ENCODE measurements around the gene RNF14.

RNF14 gene

DNA sequence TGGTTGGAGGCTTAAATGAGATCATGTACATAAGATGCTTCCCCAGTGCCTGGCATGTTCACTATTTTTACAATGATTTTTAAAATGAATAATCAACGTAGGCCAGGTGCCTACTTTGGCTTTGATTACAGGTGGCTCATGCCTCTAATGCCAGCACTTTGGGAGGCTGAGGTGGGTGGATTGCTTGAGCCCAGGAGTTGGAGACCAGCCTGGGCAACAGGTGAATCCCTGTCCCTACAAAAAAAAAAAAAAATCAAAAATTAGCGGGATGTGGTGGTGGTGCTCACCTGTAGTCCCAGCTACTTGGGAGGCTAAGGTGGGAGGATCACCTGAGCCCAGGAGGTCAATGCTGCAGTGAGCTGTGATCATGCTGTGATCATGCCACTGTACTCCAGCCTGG lies 20.1 kb upstream of the RNF14 start:
- no peak for DNase-seq

DNA sequence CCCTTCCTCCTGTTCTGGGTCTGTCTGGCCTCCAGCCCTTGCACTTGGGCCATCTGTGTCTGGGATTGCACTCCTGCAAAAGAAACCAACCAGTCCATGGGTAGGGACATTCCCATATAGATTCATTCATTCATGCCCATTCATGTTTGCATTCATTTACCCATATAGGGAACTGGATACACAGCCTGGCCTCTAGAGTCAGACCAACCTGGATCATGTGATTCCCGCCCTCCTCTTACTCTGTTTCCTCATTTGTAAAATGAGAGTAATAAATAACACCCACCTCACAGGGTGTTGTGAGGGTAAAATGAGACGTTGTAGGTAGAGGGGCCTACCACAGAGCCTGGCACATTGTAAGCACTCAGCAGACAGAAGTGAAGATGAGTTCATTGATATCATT lies 19.4 kb upstream of the RNF14 start:
- no peak for DNase-seq

DNA sequence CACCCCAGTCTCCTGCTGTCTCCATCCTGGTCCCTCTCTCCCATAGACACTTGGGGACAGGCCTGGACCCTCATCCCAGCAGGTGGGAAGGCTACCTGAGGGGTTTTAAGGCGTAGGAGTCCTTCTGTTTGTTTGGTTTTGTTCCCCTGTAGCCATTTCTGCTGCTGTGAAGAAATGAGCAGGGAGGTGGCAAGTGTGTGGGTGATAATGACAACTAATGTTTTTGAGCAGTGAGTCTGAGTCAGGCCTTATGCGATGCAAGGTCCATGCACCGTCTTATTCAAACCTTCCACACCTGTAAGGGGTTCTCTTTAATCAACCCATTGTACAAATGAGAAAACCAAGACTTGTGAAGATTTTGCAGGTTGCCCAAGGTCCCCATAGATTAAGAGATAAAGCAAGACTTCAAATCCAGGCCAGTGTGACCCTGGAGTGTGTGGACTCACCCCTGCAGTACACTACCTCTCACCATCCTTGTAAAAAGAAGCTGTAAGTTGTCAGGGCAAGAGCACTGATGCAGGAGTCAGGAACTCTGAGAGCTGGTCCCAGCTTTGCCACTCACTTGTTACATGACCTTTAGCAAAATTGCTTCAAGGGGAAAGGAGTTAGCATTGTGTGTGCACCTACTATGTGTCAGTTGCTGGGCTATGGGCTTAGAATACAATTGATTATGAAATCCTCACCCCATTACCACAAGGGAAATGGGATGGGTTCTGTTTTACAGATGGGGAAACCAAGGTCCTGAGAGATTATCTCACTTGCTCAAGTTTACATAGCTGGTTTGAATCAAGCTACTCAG lies 18.5 kb upstream of the RNF14 start:
- no peak for DNase-seq

DNA sequence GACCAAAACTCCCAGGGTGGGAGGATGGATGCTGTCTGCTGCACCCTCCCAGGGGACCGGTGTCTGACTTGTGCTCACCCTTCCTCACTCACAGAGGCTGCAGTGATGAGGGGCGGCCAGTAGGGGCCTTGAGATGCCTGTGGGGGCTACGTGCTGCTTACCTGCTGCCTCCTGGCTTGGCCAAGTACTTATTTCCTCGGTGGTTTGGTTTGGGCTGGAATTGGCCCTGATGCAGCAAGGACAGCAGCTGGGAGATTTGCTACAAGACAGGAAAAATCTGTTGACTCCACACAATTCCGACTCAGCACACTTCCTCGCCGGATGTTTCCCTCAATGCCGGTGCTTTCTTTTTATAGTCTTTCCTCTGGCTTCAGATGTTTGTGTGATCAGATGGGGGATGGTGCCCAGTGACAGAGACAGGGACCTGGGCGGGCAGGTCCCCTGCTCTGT lies 17.5 kb upstream of the RNF14 start:
- no peak for DNase-seq

DNA sequence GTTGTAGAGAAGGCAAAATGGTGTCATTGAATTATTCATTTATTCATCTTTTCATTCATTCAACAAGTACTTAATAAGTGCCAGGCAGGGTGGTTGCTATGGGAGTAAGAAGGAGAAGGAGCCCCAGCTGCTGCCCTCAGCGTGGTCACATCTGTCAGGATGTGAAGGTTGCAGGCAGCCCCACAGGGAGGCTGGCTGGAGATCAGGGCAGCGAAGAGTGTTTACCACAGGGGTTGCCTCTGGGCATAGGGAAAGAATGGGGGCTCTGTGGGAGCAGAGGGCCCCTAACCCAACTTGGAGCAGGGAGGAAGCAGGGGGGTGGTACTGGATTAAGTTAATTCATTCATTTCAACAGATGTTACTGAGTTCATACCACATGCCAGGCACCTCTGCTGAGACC lies 16.9 kb upstream of the RNF14 start:
- DNase-seq, result no peak

DNA sequence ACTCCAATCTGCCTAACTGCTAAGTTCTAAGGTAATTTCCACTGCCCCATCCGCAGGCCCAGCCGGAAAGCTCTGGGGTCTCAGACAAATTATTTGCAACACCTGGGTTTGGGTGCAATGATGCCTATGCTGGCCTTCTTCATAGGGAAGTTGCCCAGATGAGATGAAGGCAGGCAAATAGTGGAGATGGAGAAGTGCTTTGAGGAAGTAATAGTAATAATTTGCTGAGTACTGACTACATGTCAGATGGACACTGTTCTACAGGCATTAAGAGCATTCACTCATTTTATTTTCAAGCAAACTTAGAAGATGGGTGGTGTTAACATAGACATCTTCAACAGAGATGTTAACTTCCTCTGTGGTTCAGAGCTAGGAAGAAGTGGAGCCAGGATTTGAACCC lies 14.7 kb upstream of the RNF14 start:
- DNase-seq, result no peak

DNA sequence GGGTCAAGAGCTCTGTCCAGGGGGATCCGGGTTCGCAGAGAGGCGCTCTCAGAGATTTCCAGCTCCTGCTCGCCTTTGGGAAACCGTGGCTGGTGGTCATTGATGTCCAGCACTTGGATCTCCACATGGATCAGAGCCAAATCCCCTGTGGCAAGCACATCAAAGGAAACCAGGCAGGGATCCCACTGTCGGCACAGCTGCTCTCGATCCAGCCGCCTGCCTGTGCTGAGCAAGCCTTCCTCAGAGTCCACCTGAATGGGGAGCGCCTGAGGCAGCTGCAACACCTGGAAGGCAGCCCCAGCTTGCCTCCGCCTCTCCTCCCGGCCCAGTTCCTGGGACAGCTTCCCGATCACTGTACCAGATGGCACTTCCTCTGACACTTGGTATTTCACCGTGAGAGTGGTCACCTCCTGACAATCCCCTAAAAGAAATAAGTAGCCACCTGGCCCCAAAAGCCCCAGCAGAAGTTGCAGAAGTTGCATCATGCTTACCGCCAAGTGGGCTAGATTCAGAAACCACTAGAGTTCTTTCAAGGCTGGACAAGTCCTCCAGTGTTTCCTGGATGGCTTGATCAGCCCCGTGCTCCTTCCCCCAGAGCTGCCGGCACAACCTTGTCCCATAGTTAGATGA lies 11.4 kb upstream of the RNF14 start:
- no peak for DNase-seq

DNA sequence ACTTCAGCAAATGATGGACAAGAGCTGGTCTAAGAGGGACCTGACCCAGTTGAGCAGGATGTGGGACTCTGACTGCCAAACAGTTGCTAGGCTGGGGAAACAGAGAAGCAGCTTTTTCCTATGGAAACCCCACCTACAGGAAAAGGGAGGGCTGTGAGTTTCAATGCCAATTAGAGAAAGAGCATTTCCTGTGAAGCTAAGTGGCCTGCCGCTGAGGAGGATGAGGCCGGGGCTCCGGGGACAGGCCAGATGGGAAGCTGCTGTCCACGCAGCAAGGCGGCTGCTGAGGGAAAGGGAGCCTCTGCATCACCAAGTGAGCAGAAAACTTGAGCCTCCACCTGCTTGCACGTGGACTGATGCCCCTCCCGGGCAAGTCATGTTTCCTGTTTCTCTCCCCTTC lies 10.8 kb upstream of the RNF14 start, which contains the start of gene PCDH12:
Gene PCDH12, minus strand, starts transcription at position 90 of the 400 bp plus-strand sequence. CDS start 351 bp downstream, outside the sequence.
- DNase-seq, result no peak

DNA sequence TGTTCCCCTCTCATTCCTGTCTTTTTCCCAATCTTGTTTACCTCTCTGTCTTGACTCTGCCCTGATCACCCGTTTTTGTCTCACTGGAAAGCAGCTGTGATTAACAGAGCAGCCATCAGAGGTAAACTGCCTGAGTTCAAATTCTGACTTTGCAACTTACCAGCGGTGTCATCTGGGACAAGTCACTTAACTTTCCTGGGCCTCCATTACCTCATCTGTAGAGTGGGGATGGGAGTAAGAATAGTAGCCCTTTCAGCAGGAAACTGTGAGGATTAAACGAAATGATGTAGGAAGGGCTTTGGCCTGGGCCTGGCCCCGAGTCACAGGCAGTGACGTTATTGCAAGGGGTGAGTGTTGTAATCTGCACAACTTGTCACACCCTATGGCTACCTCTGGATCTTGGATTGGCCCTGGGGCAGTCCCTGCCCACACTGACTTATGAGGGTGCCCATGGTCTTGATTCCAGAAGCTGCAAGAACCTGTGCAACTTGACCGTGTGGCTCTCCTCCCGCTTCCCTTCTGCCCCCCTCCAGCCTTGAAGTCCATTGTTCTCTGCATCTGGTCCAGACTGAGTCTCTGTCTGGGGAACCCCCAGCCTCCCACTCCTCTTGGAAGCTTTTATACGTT lies 10.2 kb upstream of the RNF14 start:
- no peak for DNase-seq

DNA sequence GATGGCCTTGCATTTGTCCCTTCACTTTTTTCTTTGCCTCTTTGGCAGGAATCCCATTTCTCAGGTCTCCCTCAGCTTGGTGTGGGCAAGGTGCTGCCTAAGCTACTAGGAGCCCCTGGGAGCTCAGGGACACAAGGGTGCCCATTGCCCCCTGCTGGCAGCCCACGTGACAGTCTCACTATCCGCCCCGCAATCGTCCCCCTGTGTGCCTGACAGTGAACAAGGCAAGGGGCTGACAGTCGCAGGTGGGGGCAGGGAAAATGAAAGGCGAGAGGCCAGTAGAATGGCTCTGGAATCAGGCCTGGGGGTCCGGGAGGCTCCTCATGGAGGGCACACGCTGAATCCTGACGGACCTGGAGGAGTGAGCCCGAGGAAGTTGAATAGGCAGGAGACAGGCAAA lies 8.9 kb upstream of the RNF14 start:
- peak; percentile 15 for DNase-seq

DNA sequence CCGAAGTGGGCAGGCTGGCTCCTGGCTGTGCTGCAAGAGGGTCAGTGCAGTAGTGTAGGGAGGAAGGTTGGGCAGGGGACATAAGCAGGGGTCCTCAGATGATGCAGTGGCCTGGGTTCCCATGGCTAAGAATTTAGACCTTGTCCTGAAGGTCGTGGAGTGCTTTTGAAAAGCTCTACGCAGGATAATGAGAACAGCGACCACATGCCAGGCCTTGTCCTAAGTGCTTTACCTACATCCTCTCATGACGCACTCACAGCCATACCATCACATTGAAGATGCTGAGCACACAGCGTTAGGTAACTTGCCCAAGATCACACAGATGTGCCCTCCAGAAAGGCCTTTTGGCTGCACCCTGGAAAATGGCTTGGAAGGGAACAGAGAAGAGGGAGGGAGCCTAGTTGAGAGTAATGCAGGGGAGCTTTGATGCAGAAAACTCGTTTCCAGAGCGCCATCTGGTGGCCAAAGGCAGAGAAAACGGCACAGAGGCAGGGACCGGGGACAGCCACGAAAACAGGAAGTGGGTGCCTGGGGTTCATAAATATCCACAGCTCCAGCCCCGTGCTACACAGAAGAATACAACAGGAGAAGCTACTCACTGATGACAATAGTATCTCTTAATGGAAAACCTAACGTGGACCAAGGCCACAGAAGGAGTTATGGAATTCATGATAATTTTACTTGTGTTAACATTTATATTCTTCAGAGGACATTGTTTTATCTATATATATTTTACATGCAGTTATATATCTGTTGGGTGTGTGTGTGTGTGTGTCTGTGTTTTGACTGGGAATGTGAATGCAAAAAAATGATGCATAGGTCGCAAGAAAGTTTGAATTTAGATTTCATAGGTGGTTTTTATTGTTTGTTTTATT lies 8.2 kb upstream of the RNF14 start:
- peak; percentile 85 for DNase-seq

DNA sequence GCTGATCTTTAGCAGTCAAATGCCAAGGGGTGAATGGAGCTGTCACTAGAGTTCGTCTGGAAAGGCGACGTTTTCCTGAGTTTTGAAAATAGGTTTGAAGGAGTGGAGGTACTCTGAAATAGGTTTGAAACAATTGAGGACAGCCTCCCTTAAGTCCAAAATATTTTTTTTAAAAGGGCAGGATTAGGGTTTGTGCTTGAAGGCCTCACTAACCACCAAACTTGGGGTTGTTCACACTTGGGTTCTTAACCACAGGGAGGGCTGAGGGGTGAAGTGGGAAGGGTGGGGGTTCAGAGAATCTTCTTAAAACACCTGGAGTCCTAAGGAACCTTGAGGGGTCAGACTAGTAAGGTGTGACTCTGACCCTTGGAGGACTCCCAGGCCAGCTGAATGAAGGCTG lies 7.4 kb upstream of the RNF14 start:
- no peak for DNase-seq

DNA sequence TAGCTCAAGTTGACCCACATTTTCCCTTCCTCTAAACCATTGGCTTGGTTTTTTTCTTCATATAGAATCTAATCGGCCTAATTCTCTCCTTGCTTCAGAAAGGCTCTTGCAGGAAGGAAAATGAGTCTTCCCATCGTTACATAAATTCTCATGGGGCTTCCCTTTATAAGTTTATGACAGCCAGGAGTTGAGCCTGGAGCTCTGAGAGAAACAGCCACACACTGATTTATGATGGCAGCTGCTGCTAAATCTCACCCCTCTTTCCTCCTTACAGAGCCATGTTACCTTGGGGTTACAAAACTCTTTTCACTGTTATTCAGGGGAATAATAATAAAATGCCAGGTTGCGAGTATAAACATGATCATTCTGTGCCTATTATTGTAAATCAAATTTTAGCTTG lies 5.2 kb upstream of the RNF14 start:
- DNase-seq, result no peak

DNA sequence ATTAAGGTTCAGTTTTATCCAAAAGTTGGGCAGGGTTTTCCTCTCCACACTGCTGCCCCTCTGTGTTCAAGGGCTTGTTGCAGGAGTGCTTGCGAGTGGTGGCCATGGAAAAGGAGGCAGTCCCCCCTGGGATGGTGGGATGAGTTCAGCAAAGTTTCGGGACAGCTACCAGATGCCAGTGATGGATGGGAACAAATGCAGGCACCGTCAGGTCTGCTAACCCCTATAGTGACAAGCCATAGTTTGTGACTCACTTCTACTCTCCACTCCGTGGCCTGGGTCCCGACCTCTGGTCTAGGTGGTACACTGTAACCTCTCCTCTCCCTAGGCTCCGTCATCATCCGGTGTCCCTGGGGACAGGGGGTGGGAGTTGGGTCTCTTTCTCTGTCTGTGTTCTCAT lies 3.8 kb upstream of the RNF14 start:
- DNase-seq, result no peak

DNA sequence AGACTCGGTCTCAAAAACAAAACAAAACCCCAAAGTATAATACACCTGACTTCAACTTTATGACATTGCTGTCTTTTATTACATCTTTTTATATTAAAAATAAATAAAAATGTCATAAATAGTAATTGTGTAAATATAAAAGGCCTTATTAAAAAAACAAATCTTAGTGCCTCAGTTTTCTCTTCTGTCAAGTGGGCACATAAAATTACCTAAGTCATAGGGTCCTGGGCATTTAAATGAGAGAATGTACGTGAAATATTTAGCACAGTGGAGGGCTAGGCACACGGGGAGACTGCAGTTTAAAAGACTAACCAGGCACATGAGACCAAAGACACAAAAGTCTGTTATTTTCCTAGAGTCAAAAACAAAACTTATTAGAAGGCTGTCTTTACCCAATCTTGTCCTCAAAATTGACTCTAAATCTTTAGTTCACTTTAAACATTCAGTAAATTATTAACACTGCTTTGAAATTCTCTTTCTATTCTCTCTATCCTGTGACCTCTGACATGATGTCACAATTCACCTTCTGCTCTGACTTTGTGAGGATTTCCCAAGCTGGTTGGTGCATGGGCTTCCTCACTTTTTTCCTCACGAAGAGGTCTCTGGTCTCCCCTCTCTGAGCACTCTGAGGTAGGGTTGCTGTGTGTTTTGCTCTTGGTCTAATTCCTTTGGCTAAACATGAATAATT lies 2.5 kb upstream of the RNF14 start:
- DNase-seq, result no peak

DNA sequence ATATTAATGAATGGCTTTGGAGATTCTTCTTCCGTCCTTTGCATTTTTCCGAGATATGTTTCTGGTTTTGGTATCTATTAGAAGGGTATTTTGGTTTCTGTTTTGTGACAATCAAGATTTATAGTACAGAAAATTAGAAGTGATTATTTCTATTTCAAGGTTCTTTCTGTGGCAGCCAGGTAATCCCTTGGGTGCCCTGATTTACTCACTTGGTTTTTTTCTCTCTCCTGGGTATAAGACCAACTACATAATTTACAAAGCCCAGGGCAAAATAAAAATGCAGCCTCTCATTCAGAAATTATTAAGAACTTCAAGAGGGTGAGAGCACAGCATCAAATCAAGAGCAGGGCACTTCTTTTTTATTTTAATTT lies 2.0 kb upstream of the RNF14 start:
- no peak for DNase-seq

DNA sequence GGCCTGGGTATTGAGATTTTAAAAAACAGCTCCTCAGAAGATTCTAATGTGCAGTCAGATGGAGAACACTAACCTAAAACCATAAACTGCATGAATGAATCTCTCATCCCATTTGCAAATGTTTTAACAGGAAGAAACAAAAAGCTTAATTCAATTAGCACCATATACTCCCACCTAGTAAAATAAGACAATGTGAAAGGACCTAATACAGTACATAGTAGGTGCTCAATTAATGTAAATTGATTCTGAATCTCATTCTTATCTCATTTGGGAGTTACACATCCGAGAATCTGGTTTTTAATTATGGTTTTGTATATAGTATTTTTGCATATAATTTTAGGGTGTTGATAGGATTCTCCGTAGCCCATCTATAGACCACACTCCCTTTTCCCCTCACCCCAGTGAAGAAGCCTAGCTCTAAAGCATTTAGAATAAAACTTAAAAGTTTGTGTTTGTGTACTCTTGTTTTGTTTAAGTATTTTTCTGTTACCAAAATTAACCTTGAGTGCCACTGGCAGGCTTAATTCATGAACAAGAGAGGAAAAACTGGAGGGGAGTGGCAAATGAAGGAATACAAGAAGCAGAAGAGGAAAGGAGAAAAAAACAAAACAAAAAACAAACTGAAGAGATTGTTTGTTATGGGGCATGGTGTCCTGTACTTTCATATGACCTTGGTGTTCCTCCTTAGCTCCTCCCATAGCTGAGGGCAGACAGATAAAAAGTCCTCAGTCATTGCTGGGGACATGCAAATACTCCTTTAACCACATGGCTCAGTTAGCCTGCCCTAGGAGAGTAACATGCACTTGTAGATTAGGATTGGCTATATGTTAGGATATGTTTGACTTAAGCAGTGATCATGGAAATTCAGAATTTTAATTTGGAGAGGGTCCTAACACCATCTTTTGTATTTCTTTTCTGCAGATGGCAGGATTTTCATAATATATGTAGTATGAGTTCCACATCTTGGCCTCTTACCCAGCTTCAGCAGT lies 1.2 kb downstream of the RNF14 start:
- no peak for DNase-seq

DNA sequence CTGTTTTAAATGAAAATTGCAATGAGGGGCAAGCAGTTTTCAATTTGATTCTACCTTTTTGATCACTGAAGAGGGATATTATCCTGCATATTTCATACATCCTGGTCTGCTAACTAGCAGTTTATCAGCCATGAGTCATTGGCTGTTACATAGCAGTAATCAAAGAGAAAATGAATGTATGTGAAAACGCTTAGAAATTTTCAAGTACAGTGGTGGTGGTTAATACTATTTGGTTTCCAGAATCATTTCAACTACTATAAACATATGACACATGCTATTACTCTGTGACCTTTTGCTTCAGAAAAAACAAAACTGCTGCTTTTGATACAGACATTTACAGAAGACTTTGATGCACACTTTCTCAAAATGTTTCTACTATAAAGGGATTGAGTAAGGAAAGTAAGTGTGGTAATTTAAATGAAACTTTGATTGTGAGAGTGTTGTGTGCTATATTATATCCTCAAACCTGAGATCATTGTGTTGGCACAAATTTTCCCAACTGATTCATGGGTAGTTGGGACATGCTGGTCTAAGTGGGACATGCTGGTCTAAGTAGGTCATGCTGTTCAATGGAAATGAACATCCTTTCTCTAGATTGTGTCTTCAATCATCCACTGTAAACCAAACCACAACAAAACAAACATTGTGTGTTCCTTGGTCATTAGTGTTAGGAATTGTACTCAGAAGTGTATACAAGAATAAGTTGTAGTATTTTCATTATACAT lies 5.1 kb downstream of the RNF14 start:
- no peak for DNase-seq

DNA sequence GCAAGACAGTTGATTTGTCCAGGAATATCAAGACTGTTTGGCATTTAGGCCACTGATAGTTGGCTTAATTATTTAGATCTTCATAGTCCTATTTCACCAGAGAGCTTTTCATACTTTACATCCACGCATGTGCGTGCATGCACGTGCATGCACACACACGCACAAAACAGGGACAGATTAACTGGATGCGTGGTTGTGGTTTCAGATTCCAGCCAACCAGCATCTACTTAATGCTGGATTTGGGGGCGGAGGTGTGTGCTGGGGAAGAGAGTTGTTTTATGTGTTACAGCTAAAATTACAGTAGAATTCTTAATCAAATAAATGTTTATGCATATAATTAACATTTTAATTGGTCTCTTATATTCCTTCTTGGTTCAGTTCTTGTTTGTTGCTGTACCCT lies 7.3 kb downstream of the RNF14 start:
- DNase-seq, result no peak

DNA sequence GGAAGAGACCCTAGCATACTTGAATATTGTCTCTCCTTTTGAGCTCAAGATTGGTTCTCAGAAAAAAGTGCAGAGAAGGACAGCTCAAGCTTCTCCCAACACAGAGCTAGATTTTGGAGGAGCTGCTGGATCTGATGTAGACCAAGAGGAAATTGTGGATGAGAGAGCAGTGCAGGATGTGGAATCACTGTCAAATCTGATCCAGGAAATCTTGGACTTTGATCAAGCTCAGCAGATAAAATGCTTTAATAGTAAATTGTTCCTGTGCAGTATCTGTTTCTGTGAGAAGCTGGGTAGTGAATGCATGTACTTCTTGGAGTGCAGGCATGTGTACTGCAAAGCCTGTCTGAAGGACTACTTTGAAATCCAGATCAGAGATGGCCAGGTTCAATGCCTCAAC lies 9.5 kb downstream of the RNF14 start:
- DNase-seq, result no peak

DNA sequence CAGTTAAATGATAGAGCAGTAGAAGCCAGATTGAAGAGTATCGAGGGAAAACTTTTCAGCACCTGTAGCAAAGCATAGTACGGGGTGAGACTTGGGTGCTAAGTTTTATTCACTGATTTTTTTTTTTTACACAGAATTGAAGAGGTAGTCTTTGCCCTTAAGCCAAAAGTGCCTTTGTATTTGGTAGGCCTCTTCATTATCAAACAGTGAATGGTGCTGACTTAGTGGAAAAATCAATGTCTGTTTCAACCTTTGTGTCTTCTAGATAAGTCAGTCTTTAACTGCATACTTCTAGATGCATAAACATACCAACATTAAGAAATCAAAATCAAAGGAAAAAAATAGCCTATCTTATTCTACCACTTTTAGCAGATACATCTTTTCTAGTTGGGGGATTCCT lies 13.7 kb downstream of the RNF14 start:
- no peak for DNase-seq
